Skeletal muscle satellite cell (primary cell): Measurements from ENCODE around the gene PFKFB1. TPM values are rescaled to one million over a fixed set of nuclear protein-coding genes. Genes with fewer than 3 reads are reported as not detected.

ENCODE experiments used
- H3K27me3 ChIP-seq: 2 replicates; pipeline ENCODE4 v1.7.0; 2013; ENCODE audit warnings: low read length; ENCODE audit not compliant: control insufficient read depth, insufficient read depth
- H3K36me3 ChIP-seq: 2 replicates; pipeline ENCODE4 v1.7.0; 2013; ENCODE audit warnings: mild to moderate bottlenecking, control low read depth, low read length; ENCODE audit not compliant: insufficient read depth
- H3K4me1 ChIP-seq: 2 replicates; pipeline ENCODE4 v1.7.0; 2013; ENCODE audit warnings: low read length; ENCODE audit not compliant: control insufficient read depth, insufficient read depth
- H3K4me2 ChIP-seq: 2 replicates; pipeline ENCODE4 v1.7.0; 2013; ENCODE audit warnings: mild to moderate bottlenecking, low read length
- H3K4me3 ChIP-seq: 2 replicates; pipeline ENCODE4 v1.7.0; 2013; ENCODE audit warnings: low read length
- H3K9ac ChIP-seq: 2 replicates; pipeline ENCODE4 v1.7.0; 2013; ENCODE audit warnings: mild to moderate bottlenecking, low read depth, low read length, moderate library complexity
- H3K9me3 ChIP-seq: replicated peaks from 2 replicates; pipeline ENCODE4 v1.7.0; 2013; ENCODE audit warnings: mild to moderate bottlenecking, control low read depth, low read length
- small RNA-seq: library from RNA; depleted of rRNA; stranded (forward); fragments of <200 nt; gene quantifications from one replicate; pipeline ENCODE3, GENCODE V24; 2012

Gene PFKFB1

DNA sequence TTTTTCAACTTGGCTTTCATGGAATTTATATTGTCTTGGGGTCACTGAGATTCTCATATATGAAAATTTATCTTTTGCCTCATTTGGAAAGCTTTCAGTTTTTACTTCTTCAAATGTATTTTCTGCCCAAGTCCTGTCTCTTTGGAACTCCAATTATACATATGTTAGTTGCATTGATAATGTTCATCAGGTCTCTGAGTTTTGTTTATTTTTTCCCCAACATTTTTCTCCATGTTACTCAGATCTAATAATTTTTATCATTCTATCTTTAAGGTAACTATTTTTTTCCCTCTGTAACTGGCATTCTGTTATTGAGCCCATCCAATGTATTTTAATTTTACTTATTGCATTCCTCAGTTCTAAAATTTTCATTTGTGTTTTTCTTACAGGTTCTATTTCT is 84.0 kb downstream of the PFKFB1 start:
- H3K36me3 ChIP-seq: no peaks in the 10 kb centered on the region
- H3K4me2 ChIP-seq: no peak overlapping the region
- no peak overlapping the region for H3K4me3 ChIP-seq
- no peak overlapping the region for H3K9ac ChIP-seq
- H3K9me3 ChIP-seq: no peaks in the 10 kb centered on the region
- no peaks in the 10 kb centered on the region for H3K4me1 ChIP-seq
- H3K27me3 ChIP-seq: no peaks in the 10 kb centered on the region

DNA sequence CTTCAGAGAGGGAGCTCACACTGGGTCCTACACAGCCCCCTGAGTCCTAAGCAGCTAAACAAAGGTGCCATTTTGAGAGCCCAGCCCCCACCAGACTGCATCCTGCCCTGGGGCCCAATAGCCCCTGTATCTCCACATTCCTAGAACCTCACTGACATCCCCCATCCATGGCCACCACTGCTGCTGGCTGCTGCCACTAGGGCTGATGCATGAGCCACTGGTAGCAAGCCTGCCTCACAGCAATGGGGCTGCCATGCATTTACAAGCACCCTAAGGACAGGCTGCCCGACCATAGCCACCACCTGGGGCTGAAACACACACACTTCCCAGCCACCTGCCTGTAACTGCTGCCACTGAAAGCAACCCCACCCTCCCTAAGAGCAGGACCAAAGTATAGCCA is 99.8 kb downstream of the PFKFB1 start:
- Histone ChIP-seq H3K4me1 (no peaks in the 10 kb centered on the region), H3K9ac (no peak overlapping the region), H3K36me3 (no peaks in the 10 kb centered on the region), H3K4me3 (no peak overlapping the region), H3K4me2 (no peak overlapping the region), H3K9me3 (no peaks in the 10 kb centered on the region), H3K27me3 (no peaks in the 10 kb centered on the region)

DNA sequence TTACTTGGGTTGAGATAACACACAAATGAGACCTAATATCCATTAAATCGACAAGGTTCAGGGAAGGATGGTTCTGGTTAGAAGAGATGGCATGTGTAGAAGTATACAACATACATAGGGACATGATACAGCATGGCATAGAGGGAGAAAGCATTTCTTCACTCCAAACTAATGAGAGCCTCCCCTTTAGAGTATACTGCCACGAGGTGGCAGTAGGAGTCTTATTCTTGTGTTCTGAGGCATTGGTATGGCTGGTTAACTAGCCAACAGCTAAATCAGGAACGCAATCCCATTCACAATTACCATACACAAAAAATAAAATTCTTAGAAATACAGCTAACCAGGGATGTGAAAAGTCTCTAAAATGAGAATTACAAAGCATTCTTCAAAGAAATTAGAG is 102.4 kb downstream of the PFKFB1 start:
- Histone ChIP-seq H3K4me1 (no peaks in the 10 kb centered on the region), H3K9me3 (no peaks in the 10 kb centered on the region), H3K4me2 (no peak overlapping the region), H3K9ac (no peak overlapping the region), H3K36me3 (no peaks in the 10 kb centered on the region), H3K27me3 (no peaks in the 10 kb centered on the region), H3K4me3 (no peak overlapping the region)

DNA sequence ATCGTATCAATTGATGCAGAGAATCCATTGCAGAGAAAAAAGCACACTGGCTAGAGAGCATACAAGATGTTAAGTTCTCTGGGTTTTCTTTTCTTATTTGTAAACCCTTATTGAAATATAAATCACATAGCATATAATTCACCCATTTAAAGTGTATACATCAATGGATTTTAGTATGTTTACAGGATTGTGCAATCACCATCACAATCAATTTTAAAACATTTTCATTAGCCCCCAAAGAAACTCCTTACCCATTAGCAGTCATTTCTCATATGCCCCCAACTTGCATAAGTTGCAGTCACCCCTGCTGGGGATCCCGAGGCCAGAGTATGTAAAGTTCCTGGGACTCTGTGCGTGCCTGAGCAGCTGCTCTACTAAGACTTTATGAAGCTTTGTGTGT is 108.2 kb downstream of the PFKFB1 start:
- H3K4me3 ChIP-seq: no peak overlapping the region
- H3K9me3 ChIP-seq: no peaks in the 10 kb centered on the region
- no peak overlapping the region for H3K4me2 ChIP-seq
- no peaks in the 10 kb centered on the region for H3K36me3 ChIP-seq
- H3K9ac ChIP-seq: no peak overlapping the region
- H3K4me1 ChIP-seq: no peaks in the 10 kb centered on the region
- H3K27me3 ChIP-seq: no peaks in the 10 kb centered on the region

Small RNAs within 50 kb of the gene (small RNA-seq; reads per million reads assigned to genes)
- not detected for gene RF00614
